HL-60 (cell line): ENCODE measurements around the gene XXYLT1.

Source experiments
- DNase-seq, 2 experiments: peaks; one replicate each; pipeline ENCODE4 v3.0.0-alpha.2; 2010 to 2020; ENCODE audit warnings: low read depth in 1 of 2, low spot score in 1 of 2
- H3K27ac ChIP-seq: fragments of 250-450 bp; sonication (Bioruptor Pico); replicated peaks from 2 replicates; pipeline ENCODE4 v1.5.1; 2020; ENCODE audit warnings: mild to moderate bottlenecking, moderate library complexity
- H3K27me3 ChIP-seq: fragments of 250-450 bp; sonication (Bioruptor Pico); 2 replicates; pipeline ENCODE4 v1.5.1; 2021; ENCODE audit warnings: mild to moderate bottlenecking, moderate library complexity; ENCODE audit not compliant: insufficient read depth, poor library complexity, severe bottlenecking
- H3K4me3 ChIP-seq: replicated peaks from 2 replicates; pipeline ENCODE4 v1.5.1; 2011; ENCODE audit warnings: mild to moderate bottlenecking, control low read depth, low read length; ENCODE audit not compliant: insufficient read depth
- CTCF ChIP-seq: IDR thresholded peaks from one replicate; pipeline ENCODE4 v1.5.1; 2011; ENCODE audit warnings: low read length, control low read depth, inconsistent platforms; ENCODE audit not compliant: insufficient read depth
- GABPA ChIP-seq: IDR thresholded peaks from 2 replicates; pipeline ENCODE4 v1.6.1; 2012; ENCODE audit warnings: low read depth
- POLR2AphosphoS5 ChIP-seq: IDR thresholded peaks from 2 replicates; pipeline ENCODE4 v1.6.1; 2012; ENCODE audit warnings: low read depth
- REST ChIP-seq: IDR thresholded peaks from 2 replicates; pipeline ENCODE4 v1.6.1; 2012; ENCODE audit warnings: low read depth; ENCODE audit not compliant: insufficient replicate concordance
- SPI1 ChIP-seq: IDR thresholded peaks from 2 replicates; pipeline ENCODE4 v1.6.1; 2012; ENCODE audit warnings: low read depth, mild to moderate bottlenecking, borderline replicate concordance

The XXYLT1 gene

DNA sequence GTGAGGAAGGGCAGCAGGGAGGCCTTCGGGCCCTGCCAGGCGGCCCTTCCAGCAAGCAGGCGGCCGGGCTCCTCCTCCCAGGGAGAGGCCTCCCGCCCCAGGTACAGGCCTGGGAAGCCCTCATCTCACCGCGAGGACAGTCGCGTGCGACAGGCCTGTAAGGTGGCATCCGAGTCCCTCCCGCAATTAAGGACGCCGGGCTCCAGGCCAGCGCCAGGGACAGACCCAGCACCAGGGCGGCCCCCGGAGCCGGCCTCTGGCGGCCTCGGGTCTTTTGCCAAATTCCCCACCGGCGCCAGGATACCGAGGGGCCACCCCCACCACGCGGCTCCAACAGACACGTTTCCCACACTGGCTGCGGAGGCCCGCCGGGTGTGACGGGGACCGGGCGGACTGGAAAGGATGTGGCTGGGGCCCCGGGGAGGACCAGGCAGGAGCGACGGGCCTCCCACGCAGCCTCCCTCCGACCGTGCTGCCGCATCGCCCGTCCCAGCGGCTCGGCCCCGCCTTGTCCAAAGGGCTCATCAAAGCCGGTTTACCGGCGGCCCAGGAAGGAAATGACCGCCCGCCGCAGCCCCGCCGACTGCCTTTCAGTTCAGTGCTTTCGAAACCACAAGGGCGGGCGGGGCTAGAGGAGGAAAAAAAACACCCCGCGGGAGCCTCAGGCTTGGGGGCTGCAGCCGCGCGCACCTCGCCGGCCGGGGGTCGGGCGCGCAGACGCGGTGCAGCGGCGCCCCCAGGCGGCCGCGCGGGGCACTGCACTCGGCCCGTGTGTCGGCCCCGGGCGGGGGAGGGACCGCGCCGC is 11.3 kb downstream of the XXYLT1 start:
- no peaks in the 10 kb centered on the region for H3K27me3 ChIP-seq
- peak overlapping the region; percentile 91 for H3K27ac ChIP-seq
- TF ChIP-seq CTCF, result peak; percentile 14
- TF ChIP-seq GABPA, result no peak
- peak; percentile 41 for TF ChIP-seq REST
- TF ChIP-seq POLR2AphosphoS5, result peak; percentile 72; the same call in 1 of the 2 replicates
- TF ChIP-seq SPI1, result peak; percentile 33; the same call in 1 of the 2 replicates
- peak; percentile 78 to 96 for DNase-seq
- H3K4me3 ChIP-seq, result peak overlapping the region; percentile 64

DNA sequence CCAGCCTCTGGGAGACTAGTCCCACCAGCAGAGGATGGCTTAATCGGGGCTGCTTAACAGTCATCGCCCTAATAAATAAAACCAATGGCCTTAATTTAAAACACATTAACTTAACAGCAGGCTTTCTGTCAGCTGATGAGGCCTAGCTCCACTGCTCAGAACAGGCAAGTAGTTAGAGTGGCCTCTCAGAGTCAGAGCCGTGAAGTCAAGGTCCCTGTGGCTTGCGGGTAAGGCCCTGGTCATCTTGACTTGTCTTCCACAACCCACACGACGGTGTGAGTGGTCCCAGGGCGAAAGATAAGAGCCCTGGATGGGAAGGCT is 11.8 kb downstream of the XXYLT1 start:
- TF ChIP-seq CTCF (no peak), POLR2AphosphoS5 (no peak), SPI1 (no peak), REST (no peak), GABPA (no peak)
- no peaks in the 10 kb centered on the region for H3K27me3 ChIP-seq
- H3K4me3 ChIP-seq, result no peak overlapping the region; the same call in 1 of the 2 replicates
- peak overlapping the region; percentile 91 for H3K27ac ChIP-seq
- DNase-seq, result no peak

DNA sequence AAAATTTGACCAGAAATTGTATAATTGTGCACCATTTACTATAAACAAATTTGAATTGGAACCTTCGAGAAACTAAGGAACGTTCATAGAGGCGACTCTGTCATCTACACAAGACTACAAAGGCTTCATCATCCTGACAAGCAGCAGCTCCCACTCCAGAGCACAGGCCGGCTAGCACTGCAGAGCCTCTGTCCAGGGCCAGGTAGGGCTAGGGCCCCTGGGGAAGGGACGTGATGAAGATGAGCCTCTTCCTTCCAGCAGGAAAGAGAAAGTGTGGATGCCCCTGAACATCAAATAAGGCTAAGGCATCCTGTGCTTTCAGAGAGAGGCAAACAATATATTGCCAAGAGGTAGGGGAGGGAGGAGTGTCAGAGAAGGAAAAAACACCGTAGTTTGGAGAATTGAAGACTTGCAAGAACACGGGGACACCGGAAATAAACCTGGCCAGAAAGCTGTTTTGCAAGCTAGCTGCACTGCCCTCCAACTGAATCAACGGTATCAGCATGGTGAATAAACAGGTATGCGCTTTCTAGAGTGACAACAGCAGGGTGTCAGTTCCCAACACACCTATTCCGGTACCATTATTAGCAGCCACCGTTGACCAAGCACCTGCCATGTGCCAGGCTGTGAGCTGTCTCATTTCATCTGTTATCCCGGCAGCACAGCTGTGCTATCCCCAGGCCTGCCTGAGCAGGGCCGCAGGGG is 12.4 kb downstream of the XXYLT1 start:
- Histone ChIP-seq H3K4me3 (no peak overlapping the region), H3K27ac (peak overlapping the region; percentile 91), H3K27me3 (no peaks in the 10 kb centered on the region)
- no peak for DNase-seq
- no peak for TF ChIP-seq POLR2AphosphoS5
- no peak for TF ChIP-seq GABPA
- no peak for TF ChIP-seq SPI1
- TF ChIP-seq CTCF, result no peak
- no peak for TF ChIP-seq REST
